ENCODE results near the gene HS2ST1. TPM values are rescaled to one million over a fixed set of nuclear protein-coding genes. Genes with fewer than 3 reads are reported as not detected.

The HS2ST1 gene
- polyA plus RNA-seq, 1 experiment, result 22.4 TPM

DNA sequence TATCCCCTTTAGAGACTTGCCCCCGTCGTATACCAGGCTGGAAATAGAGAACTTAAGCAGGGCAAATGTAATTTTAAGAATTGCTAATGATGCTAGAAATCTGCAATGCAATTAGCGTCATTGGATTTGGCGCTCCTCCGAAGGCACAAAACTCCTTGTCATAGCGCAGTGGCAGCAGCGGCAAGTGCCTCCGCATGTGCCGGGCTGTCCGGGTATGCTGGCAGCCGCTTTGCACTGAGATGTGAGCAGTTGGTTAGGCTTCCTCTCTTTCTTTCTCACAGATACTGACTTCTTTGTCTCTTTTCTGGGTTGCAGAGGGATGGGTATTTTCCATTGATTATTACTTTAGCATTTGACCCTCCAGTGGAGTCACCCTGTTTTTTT, 220.9 kb downstream of the HS2ST1 start:
- DNase-seq (ENCODE audit: low read depth, low spot score), result no peak
- H3K9me3 ChIP-seq (ENCODE audit: control insufficient read depth, insufficient read depth, low read length), result peaks cover 2% of the 10 kb centered on the region; the same call in 1 of the 2 replicates
- TF ChIP-seq, protein P1, sequence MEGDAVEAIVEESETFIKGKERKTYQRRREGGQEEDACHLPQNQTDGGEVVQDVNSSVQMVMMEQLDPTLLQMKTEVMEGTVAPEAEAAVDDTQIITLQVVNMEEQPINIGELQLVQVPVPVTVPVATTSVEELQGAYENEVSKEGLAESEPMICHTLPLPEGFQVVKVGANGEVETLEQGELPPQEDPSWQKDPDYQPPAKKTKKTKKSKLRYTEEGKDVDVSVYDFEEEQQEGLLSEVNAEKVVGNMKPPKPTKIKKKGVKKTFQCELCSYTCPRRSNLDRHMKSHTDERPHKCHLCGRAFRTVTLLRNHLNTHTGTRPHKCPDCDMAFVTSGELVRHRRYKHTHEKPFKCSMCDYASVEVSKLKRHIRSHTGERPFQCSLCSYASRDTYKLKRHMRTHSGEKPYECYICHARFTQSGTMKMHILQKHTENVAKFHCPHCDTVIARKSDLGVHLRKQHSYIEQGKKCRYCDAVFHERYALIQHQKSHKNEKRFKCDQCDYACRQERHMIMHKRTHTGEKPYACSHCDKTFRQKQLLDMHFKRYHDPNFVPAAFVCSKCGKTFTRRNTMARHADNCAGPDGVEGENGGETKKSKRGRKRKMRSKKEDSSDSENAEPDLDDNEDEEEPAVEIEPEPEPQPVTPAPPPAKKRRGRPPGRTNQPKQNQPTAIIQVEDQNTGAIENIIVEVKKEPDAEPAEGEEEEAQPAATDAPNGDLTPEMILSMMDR (IDR thresholded peaks at IDR 0.05; ENCODE audit: low read depth, low read length), result no peak
- H3K27ac ChIP-seq (ENCODE audit: low read depth, low read length), result no peak overlapping the region
- ChIA-PET POLR2A (no interaction called here), CTCF (interaction anchor here (1.5 kb wide), 1 partner anchor 1167 kb away, joined by 5 read pairs; no protein-coding TSS in a partner anchor)
- no peaks in the 10 kb centered on the region for H3K27me3 ChIP-seq (ENCODE audit: control insufficient read depth, insufficient read depth, low read length)
- no peak overlapping the region for H3K4me3 ChIP-seq (ENCODE audit: low read depth, low read length)

- H3K4me3 ChIP-seq (ENCODE audit: low read depth, low read length), result no peak overlapping the region
- H3K9me3 ChIP-seq (ENCODE audit: control insufficient read depth, insufficient read depth, low read length), result peaks cover 2% of the 10 kb centered on the region; the same call in 1 of the 2 replicates
- CTCF ChIA-PET, result interaction anchor here (0.7 kb wide), 1 partner anchor 8 kb away, joined by 3 read pairs; no protein-coding TSS in a partner anchor
- DNase-seq (ENCODE audit: low read depth, low spot score), result no peak
- TF ChIP-seq, protein P1 (IDR thresholded peaks at IDR 0.05; ENCODE audit: low read depth, low read length), result no peak
- POLR2A ChIA-PET, result no interaction called here
- H3K27me3 ChIP-seq (ENCODE audit: control insufficient read depth, insufficient read depth, low read length), result no peaks in the 10 kb centered on the region
- no peak overlapping the region for H3K27ac ChIP-seq (ENCODE audit: low read depth, low read length)
These were observed 222.3 kb downstream of the HS2ST1 start for GRCh38 chr1:87136607-87137341.

GRCh38 chr1:87137342-87137739, 222.9 kb downstream of the HS2ST1 start:
- Histone ChIP-seq H3K4me3 (ENCODE audit: low read depth, low read length) (no peak overlapping the region), H3K9me3 (ENCODE audit: control insufficient read depth, insufficient read depth, low read length) (peaks cover 2% of the 10 kb centered on the region; the same call in 1 of the 2 replicates), H3K27ac (ENCODE audit: low read depth, low read length) (no peak overlapping the region), H3K27me3 (ENCODE audit: control insufficient read depth, insufficient read depth, low read length) (no peaks in the 10 kb centered on the region)
- no peak for DNase-seq (ENCODE audit: low read depth, low spot score)
- POLR2A ChIA-PET, result no interaction called here
- CTCF ChIA-PET, result no interaction called here
- TF ChIP-seq, protein P1 (IDR thresholded peaks at IDR 0.05; ENCODE audit: low read depth, low read length), result no peak

- Histone ChIP-seq H3K4me3 (ENCODE audit: low read depth, low read length) (no peak overlapping the region), H3K9me3 (ENCODE audit: control insufficient read depth, insufficient read depth, low read length) (no peaks in the 10 kb centered on the region), H3K27me3 (ENCODE audit: control insufficient read depth, insufficient read depth, low read length) (peaks cover 6% of the 10 kb centered on the region), H3K27ac (ENCODE audit: low read depth, low read length) (no peak overlapping the region)
- TF ChIP-seq, protein P1 (IDR thresholded peaks at IDR 0.05; ENCODE audit: low read depth, low read length), result no peak
- POLR2A ChIA-PET, result no interaction called here
- no peak for DNase-seq (ENCODE audit: low read depth, low spot score)
- CTCF ChIA-PET, result interaction anchor here (1.2 kb wide), 1 partner anchor 10 kb away, joined by 3 read pairs; no protein-coding TSS in a partner anchor
These were observed 226.6 kb downstream of the HS2ST1 start for GRCh38 chr1:87140831-87141540.

- Histone ChIP-seq H3K27ac (ENCODE audit: low read depth, low read length) (no peak overlapping the region), H3K27me3 (ENCODE audit: control insufficient read depth, insufficient read depth, low read length) (peaks cover 6% of the 10 kb centered on the region), H3K4me3 (ENCODE audit: low read depth, low read length) (no peak overlapping the region), H3K9me3 (ENCODE audit: control insufficient read depth, insufficient read depth, low read length) (no peaks in the 10 kb centered on the region)
- POLR2A ChIA-PET, result no interaction called here
- TF ChIP-seq, protein P1 (IDR thresholded peaks at IDR 0.05; ENCODE audit: low read depth, low read length), result no peak
- no peak for DNase-seq (ENCODE audit: low read depth, low spot score)
- CTCF ChIA-PET, result interaction anchor here (1.2 kb wide), 1 partner anchor 10 kb away, joined by 3 read pairs; no protein-coding TSS in a partner anchor
These were observed 227.1 kb downstream of the HS2ST1 start for GRCh38 chr1:87141556-87141955.

Measured in AG04450 (cell line).